CD14-positive monocyte (primary cell): ENCODE measurements around the gene LRRC34. TPM values are rescaled to one million over a fixed set of nuclear protein-coding genes. Genes with fewer than 3 reads are reported as not detected.

Experiments
- DNase-seq, 3 donors: peaks; one replicate each; pipeline ENCODE4 v3.0.0-alpha.2; 2011 to 2022
- H2AFZ ChIP-seq: 2 replicates; pipeline ENCODE4 v1.6.0; 2012; ENCODE audit warnings: mild to moderate bottlenecking, low read depth, low read length, inconsistent platforms; ENCODE audit not compliant: insufficient read depth, poor library complexity, severe bottlenecking
- H3K27ac ChIP-seq, 2 donors: 1 replicate in 1 of 2; 2 replicates in 1 of 2; pipeline ENCODE4 v1.5.1; 2012 to 2013; ENCODE audit warnings: low read length in 2 of 2, control low read depth in 1 of 2, inconsistent platforms in 1 of 2, low read depth in 1 of 2, mild to moderate bottlenecking in 1 of 2
- H3K27me3 ChIP-seq, 2 donors: one replicate each; pipeline versions ENCODE4 v1.6.0 to v1.6.1; 2011 to 2013; ENCODE audit warnings: low read length in 2 of 2; ENCODE audit not compliant: control insufficient read depth in 2 of 2, insufficient read depth in 2 of 2
- H3K36me3 ChIP-seq, 2 donors: replicated peaks in 1 of 2; 1 replicate in 1 of 2; 2 replicates in 1 of 2; pipeline versions ENCODE4 v1.5.1 to v1.6.1; 2012 to 2013; ENCODE audit warnings: low read length in 2 of 2, control low read depth in 1 of 2, inconsistent platforms in 1 of 2, mild to moderate bottlenecking in 1 of 2; ENCODE audit not compliant: insufficient read depth in 2 of 2, control insufficient read depth in 1 of 2
- H3K4me1 ChIP-seq, 2 donors: 1 replicate in 1 of 2; 2 replicates in 1 of 2; pipeline versions ENCODE4 v1.5.1 to v1.6.1; 2012 to 2013; ENCODE audit warnings: low read length in 2 of 2, control low read depth in 1 of 2, inconsistent platforms in 1 of 2, mild to moderate bottlenecking in 1 of 2, moderate library complexity in 1 of 2; ENCODE audit not compliant: insufficient read depth in 2 of 2, control insufficient read depth in 1 of 2
- H3K4me2 ChIP-seq: replicated peaks from 2 replicates; pipeline ENCODE3; 2012; ENCODE audit warnings: low read length, moderate library complexity, mild to moderate bottlenecking; ENCODE audit not compliant: poor library complexity, severe bottlenecking; ENCODE audit errors: extremely low read depth
- H3K4me3 ChIP-seq, 3 experiments: fragments of 200-600 bp in 1 of 3; sonication (generic) in 1 of 3; replicated peaks in 1 of 3; 1 replicate in 2 of 3; 2 replicates in 1 of 3; pipeline ENCODE4 v1.5.1; 2011 to 2013; ENCODE audit warnings: low read length in 3 of 3, mild to moderate bottlenecking in 3 of 3, control low read depth in 2 of 3, low read depth in 2 of 3, inconsistent platforms in 1 of 3, moderate library complexity in 1 of 3
- H3K79me2 ChIP-seq: 2 replicates; pipeline ENCODE4 v1.6.0; 2012; ENCODE audit warnings: mild to moderate bottlenecking, control low read depth, inconsistent platforms, low read length, moderate library complexity; ENCODE audit not compliant: insufficient read depth
- H3K9ac ChIP-seq: 2 replicates; pipeline ENCODE4 v1.6.0; 2017; ENCODE audit warnings: low read length, mild to moderate bottlenecking; ENCODE audit not compliant: insufficient read depth, poor library complexity, severe bottlenecking
- H3K9me3 ChIP-seq, 2 donors: replicated peaks in 1 of 2; 1 replicate in 1 of 2; 2 replicates in 1 of 2; pipeline versions ENCODE4 v1.5.1 to v1.6.1; 2012 to 2013; ENCODE audit warnings: low read length in 2 of 2, control low read depth in 1 of 2; ENCODE audit not compliant: control insufficient read depth in 1 of 2, insufficient read depth in 1 of 2
- H4K20me1 ChIP-seq: 2 replicates; pipeline ENCODE4 v1.6.0; 2012; ENCODE audit warnings: mild to moderate bottlenecking, low read length, control low read depth, moderate library complexity; ENCODE audit not compliant: insufficient read depth
- H3K27ac Mint-ChIP-seq, 7 donors: one replicate each; pipeline ENCODE4 v1.8.0; 2020; ENCODE audit warnings: mild to moderate bottlenecking in 7 of 7, mixed read lengths in 7 of 7, moderate library complexity in 6 of 7, inconsistent platforms in 2 of 7
- H3K27me3 Mint-ChIP-seq, 3 donors: one replicate each; pipeline ENCODE4 v1.8.0; 2021 to 2022; ENCODE audit warnings: low read depth in 3 of 3, mild to moderate bottlenecking in 3 of 3, mixed read lengths in 3 of 3, moderate library complexity in 3 of 3, inconsistent platforms in 1 of 3
- H3K36me3 Mint-ChIP-seq, 2 donors: one replicate each; pipeline ENCODE4 v1.8.0; 2020; ENCODE audit warnings: mixed read lengths in 2 of 2, inconsistent platforms in 1 of 2, mild to moderate bottlenecking in 1 of 2
- H3K4me1 Mint-ChIP-seq: one replicate; pipeline ENCODE4 v1.8.0; 2020; ENCODE audit warnings: mild to moderate bottlenecking, mixed read lengths
- H3K4me3 Mint-ChIP-seq, 2 donors: one replicate each; pipeline ENCODE4 v1.8.0; 2020; ENCODE audit warnings: mild to moderate bottlenecking in 2 of 2, mixed read lengths in 2 of 2, moderate library complexity in 1 of 2
- H3K9me3 Mint-ChIP-seq, 7 donors: one replicate each; pipeline ENCODE4 v1.8.0; 2020 to 2022; ENCODE audit warnings: mixed read lengths in 7 of 7, mild to moderate bottlenecking in 6 of 7, moderate library complexity in 6 of 7, inconsistent platforms in 2 of 7
- WGBS: methylation state at CpG from one replicate; pipeline ENCODE4 v1.1.5; 2013; ENCODE audit warnings: missing lambda C conversion rate; ENCODE audit not compliant: insufficient coverage; 5-methylcytosine and 5-hydroxymethylcytosine counted together
- intact Hi-C, 2 donors: fragments of 100-400 bp; cut with micrococcal nuclease; formaldehyde crosslinking; loops; one replicate each; pipeline versions ENCODE4 v1.15.0 to v1.15.1; 2023
- polyA plus RNA-seq, 3 donors: library from polyadenylated mRNA; depleted of rRNA in 1 of 3; unstranded in 2 of 3; stranded (reverse) in 1 of 3; fragments of 300-500 nt in 2 of 3; fragments of >200 nt in 1 of 3; fragmentation: Illumina TruSeq in 2 of 3; gene quantifications; 1 replicate in 2 of 3; 2 replicates in 1 of 3; pipeline ENCODE4 v1.2.3, GENCODE V29; 2012 to 2021
- TF ChIP-seq, protein P1 (sequence below): fragments of 200-600 bp; IDR thresholded peaks from one replicate; pipeline ENCODE4 v1.8.0; 2022; ENCODE audit warnings: antibody characterized with exemption, mild to moderate bottlenecking

The LRRC34 gene
- polyA plus RNA-seq, 3 donors, result 0.25 to 0.61 (median 0.43) TPM

DNA sequence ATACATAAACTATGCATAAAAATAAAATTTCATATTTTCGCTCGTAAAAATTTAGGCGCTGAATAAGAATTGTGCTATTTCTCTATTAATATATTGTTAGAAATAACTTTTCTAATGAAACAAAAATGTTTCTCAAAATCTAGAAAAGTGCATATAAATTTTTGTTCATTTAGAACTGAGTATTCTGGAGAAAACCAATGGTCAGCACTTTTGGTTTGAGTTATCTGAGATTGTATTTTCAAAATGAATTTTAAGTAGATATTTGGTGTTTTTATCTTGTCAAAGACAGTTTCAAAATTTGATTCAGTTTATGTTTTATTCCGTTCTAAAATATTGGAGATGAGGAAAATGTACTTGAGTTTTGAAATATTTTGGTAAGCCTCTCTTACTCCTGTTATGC is 25.6 kb downstream of the LRRC34 start:
- H3K4me3 ChIP-seq, result no peak overlapping the region
- H3K36me3 ChIP-seq, result peaks cover 71 to 84% of the 10 kb centered on the region in 2 donors
- no peaks in the 10 kb centered on the region for H3K79me2 ChIP-seq
- Mint-ChIP-seq H3K9me3 (no peaks in the 10 kb centered on the region), H3K4me3 (no peak overlapping the region), H3K27me3 (no peaks in the 10 kb centered on the region), H3K4me1 (no peaks in the 10 kb centered on the region), H3K36me3 (peaks cover 57 to 66% of the 10 kb centered on the region in 2 donors), H3K27ac (no peak overlapping the region)
- no peaks in the 10 kb centered on the region for H3K4me1 ChIP-seq
- H2AFZ ChIP-seq, result no peak overlapping the region
- H3K4me2 ChIP-seq, result no peak overlapping the region
- WGBS, result no CpG with 5 or more reads among the region's 4 CpGs
- no peaks in the 10 kb centered on the region for H3K27me3 ChIP-seq
- H3K9me3 ChIP-seq, result no peaks in the 10 kb centered on the region
- no peak for DNase-seq
- H3K9ac ChIP-seq, result no peak overlapping the region
- intact Hi-C loops, result no loop called here
- TF ChIP-seq, protein P1, sequence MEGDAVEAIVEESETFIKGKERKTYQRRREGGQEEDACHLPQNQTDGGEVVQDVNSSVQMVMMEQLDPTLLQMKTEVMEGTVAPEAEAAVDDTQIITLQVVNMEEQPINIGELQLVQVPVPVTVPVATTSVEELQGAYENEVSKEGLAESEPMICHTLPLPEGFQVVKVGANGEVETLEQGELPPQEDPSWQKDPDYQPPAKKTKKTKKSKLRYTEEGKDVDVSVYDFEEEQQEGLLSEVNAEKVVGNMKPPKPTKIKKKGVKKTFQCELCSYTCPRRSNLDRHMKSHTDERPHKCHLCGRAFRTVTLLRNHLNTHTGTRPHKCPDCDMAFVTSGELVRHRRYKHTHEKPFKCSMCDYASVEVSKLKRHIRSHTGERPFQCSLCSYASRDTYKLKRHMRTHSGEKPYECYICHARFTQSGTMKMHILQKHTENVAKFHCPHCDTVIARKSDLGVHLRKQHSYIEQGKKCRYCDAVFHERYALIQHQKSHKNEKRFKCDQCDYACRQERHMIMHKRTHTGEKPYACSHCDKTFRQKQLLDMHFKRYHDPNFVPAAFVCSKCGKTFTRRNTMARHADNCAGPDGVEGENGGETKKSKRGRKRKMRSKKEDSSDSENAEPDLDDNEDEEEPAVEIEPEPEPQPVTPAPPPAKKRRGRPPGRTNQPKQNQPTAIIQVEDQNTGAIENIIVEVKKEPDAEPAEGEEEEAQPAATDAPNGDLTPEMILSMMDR, result no peak
- no peak overlapping the region for H3K27ac ChIP-seq
- H4K20me1 ChIP-seq, result no peaks in the 10 kb centered on the region

DNA sequence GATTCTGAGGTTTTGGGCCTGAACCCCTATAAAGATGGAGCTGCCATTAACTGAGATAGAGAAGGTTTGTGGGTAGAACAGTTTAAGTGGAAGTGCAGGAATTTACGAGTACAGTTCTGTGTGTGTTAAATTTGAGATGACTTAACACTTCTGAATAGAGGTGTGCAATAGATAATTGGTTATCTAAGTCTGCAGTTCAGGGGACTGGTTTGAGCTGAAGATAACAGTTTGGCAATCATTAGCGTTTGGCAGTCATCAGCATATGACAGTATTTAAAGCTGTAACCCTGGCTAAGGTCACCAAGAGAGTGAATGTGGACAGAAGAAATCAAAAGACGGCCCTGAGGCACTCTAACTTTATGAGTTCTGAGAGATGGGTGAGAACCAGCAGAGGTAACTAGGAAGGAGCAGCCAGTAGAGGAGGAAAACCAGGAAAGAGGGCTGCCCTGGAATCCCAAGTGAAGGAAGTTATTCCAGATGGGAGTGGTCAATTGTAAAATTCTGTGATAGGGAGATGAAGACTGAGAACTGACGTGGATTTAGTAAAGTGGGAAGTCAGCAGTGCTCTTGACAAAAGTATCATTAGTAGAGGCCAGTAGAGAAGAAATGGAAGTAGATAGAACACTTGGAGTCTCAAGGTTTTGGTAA is 31.4 kb downstream of the LRRC34 start:
- H2AFZ ChIP-seq, result no peak overlapping the region
- Mint-ChIP-seq H3K27ac (no peak overlapping the region), H3K9me3 (no peaks in the 10 kb centered on the region), H3K4me3 (no peak overlapping the region), H3K36me3 (peaks cover 61 to 77% of the 10 kb centered on the region in 2 donors), H3K27me3 (no peaks in the 10 kb centered on the region), H3K4me1 (peaks cover 5% of the 10 kb centered on the region)
- H3K9ac ChIP-seq, result no peak overlapping the region
- no peaks in the 10 kb centered on the region for H3K4me1 ChIP-seq
- intact Hi-C loops, result no loop called here
- no peak overlapping the region for H3K4me3 ChIP-seq
- peaks cover 6% of the 10 kb centered on the region for H3K79me2 ChIP-seq
- 97% methylated on average over 4 of the region's 4 CpGs for WGBS
- H3K36me3 ChIP-seq, result peaks cover 80 to 100% of the 10 kb centered on the region in 2 donors
- no peaks in the 10 kb centered on the region for H3K27me3 ChIP-seq
- DNase-seq, result no peak
- H3K9me3 ChIP-seq, result no peaks in the 10 kb centered on the region
- TF ChIP-seq, protein P1, result no peak
- H4K20me1 ChIP-seq, result peaks cover 6% of the 10 kb centered on the region
- H3K4me2 ChIP-seq, result no peak overlapping the region
- no peak overlapping the region for H3K27ac ChIP-seq
